ENCODE measurements around the gene MAP4K4.

DNA sequence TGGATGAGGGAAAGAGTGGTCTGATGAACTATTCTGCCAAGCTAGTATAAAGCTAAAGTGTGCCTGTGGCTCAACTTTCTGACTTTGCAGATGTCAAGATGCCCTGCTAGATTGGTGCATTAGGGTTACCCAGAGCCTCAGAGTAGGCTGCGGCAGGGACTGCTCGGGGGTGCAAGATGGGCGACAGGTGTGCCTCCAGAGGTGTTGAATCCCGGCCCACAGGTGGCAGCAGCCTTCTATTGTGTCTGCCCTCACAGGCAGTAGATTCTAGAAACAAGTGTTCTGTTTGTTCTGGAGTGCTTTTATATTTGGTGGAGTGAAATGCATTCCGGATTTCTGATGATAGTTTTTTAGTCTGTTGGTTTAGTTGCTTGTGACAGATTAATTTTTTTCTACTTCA lies 162.7 kb downstream of the MAP4K4 start:
- TF ChIP-seq, protein P1, sequence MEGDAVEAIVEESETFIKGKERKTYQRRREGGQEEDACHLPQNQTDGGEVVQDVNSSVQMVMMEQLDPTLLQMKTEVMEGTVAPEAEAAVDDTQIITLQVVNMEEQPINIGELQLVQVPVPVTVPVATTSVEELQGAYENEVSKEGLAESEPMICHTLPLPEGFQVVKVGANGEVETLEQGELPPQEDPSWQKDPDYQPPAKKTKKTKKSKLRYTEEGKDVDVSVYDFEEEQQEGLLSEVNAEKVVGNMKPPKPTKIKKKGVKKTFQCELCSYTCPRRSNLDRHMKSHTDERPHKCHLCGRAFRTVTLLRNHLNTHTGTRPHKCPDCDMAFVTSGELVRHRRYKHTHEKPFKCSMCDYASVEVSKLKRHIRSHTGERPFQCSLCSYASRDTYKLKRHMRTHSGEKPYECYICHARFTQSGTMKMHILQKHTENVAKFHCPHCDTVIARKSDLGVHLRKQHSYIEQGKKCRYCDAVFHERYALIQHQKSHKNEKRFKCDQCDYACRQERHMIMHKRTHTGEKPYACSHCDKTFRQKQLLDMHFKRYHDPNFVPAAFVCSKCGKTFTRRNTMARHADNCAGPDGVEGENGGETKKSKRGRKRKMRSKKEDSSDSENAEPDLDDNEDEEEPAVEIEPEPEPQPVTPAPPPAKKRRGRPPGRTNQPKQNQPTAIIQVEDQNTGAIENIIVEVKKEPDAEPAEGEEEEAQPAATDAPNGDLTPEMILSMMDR (conservative IDR thresholded peaks at IDR 0.05): no peak
- no peak for TF ChIP-seq ZFX (IDR thresholded peaks at IDR 0.05)

All from C4-2B (cell line).